IMR-90 (cell line): ENCODE results near the gene MTHFS. TPM values are rescaled to one million over a fixed set of nuclear protein-coding genes. Genes with fewer than 3 reads are reported as not detected.

Experiments
- ATAC-seq: fragments of 200-7000 bp; cut with Tn5 transposase; 2 replicates; pipeline ENCODE4 v1.9.1; 2020; ENCODE audit warnings: low read depth, mild to moderate bottlenecking, moderate library complexity
- BruUV-seq: library from RNA; stranded (reverse); fragments of 400-500 nt; replicated peaks from 2 replicates; lab custom pipeline; 2021; lab: Mats Ljungman, UMichigan
- CTCF ChIA-PET: fragments of 300-600 bp; formaldehyde crosslinking; extraction: SDS; loops from one replicate; lab custom pipeline; 2021; ENCODE audit warnings: antibody characterized with exemption; lab: Yijun Ruan, JAX
- POLR2A ChIA-PET: fragments of 300-600 bp; sonication (Branson Sonifier 250); formaldehyde crosslinking; loops from one replicate; lab custom pipeline; 2022; ENCODE audit warnings: antibody characterized with exemption; ENCODE audit not compliant: unreplicated experiment; lab: Charles Lee
- DNase-seq: peaks from one replicate; pipeline ENCODE4 v3.0.0; 2013
- H2AFZ ChIP-seq: replicated peaks from 2 replicates; pipeline ENCODE3; 2013; ENCODE audit warnings: low read length, mild to moderate bottlenecking; ENCODE audit not compliant: poor library complexity
- H2AK5ac ChIP-seq: 2 replicates; pipeline ENCODE4 v1.6.1; 2013; ENCODE audit warnings: low read depth, low read length, inconsistent platforms
- H2AK9ac ChIP-seq: replicated peaks from 2 replicates; pipeline ENCODE3; 2013; ENCODE audit warnings: mild to moderate bottlenecking, low read depth, low read length, moderate library complexity; ENCODE audit not compliant: poor library complexity
- H2BK120ac ChIP-seq: 2 replicates; pipeline ENCODE4 v1.6.1; 2013; ENCODE audit warnings: low read depth, low read length, inconsistent platforms
- H2BK15ac ChIP-seq: 3 replicates; pipeline ENCODE4 v1.6.1; 2013; ENCODE audit warnings: low read depth, low read length, inconsistent platforms
- H2BK20ac ChIP-seq: 2 replicates; pipeline ENCODE4 v1.6.1; 2013; ENCODE audit warnings: low read depth, mild to moderate bottlenecking, inconsistent platforms, low read length, moderate library complexity
- H2BK5ac ChIP-seq: 2 replicates; pipeline ENCODE4 v1.6.1; 2013; ENCODE audit warnings: mild to moderate bottlenecking, low read depth, low read length, inconsistent platforms; ENCODE audit not compliant: poor library complexity, severe bottlenecking
- H3K14ac ChIP-seq: replicated peaks from 2 replicates; pipeline ENCODE4 v1.6.1; 2013; ENCODE audit warnings: low read depth, low read length, inconsistent platforms
- H3K18ac ChIP-seq: 2 replicates; pipeline ENCODE4 v1.6.1; 2013; ENCODE audit warnings: low read depth, low read length, control low read depth
- H3K23ac ChIP-seq: 2 replicates; pipeline ENCODE4 v1.6.1; 2013; ENCODE audit warnings: low read depth, low read length, inconsistent platforms
- H3K27ac ChIP-seq: 2 replicates; pipeline ENCODE4 v1.5.1; 2013; ENCODE audit warnings: mild to moderate bottlenecking, control low read depth, low read length; ENCODE audit not compliant: insufficient read depth
- H3K27me3 ChIP-seq: 2 replicates; pipeline ENCODE4 v1.6.1; 2013; ENCODE audit warnings: low read length; ENCODE audit not compliant: control insufficient read depth, insufficient read depth
- H3K36me3 ChIP-seq: 2 replicates; pipeline ENCODE4 v1.6.1; 2013; ENCODE audit warnings: low read length, mixed read lengths; ENCODE audit not compliant: control insufficient read depth, insufficient read depth
- H3K4ac ChIP-seq: 2 replicates; pipeline ENCODE4 v1.6.1; 2013; ENCODE audit warnings: low read depth, low read length, inconsistent platforms
- H3K4me1 ChIP-seq: 2 replicates; pipeline ENCODE4 v1.6.1; 2013; ENCODE audit warnings: low read length, mixed read lengths; ENCODE audit not compliant: control insufficient read depth, insufficient read depth
- H3K4me2 ChIP-seq: 2 replicates; pipeline ENCODE4 v1.6.1; 2013; ENCODE audit warnings: low read depth, mild to moderate bottlenecking, control low read depth, low read length, moderate library complexity
- H3K4me3 ChIP-seq: 2 replicates; pipeline ENCODE4 v1.5.1; 2013; ENCODE audit warnings: low read depth, mild to moderate bottlenecking, control low read depth, low read length, moderate library complexity; ENCODE audit not compliant: insufficient read depth
- H3K56ac ChIP-seq: 2 replicates; pipeline ENCODE4 v1.6.1; 2013; ENCODE audit warnings: low read length, inconsistent platforms; ENCODE audit not compliant: insufficient read depth; ENCODE audit errors: extremely low read depth
- H3K79me1 ChIP-seq, 2 experiments: 2 replicates each; pipeline ENCODE4 v1.6.1; 2013; ENCODE audit warnings: low read length in 2 of 2, inconsistent platforms in 1 of 2, low read depth in 1 of 2
- H3K9ac ChIP-seq: 2 replicates; pipeline ENCODE4 v1.6.1; 2013; ENCODE audit warnings: low read depth, low read length, control low read depth
- H3K9me1 ChIP-seq: 2 replicates; pipeline ENCODE4 v1.6.1; 2013; ENCODE audit warnings: low read length, inconsistent platforms; ENCODE audit not compliant: insufficient read depth
- H3K9me3 ChIP-seq: 2 replicates; pipeline ENCODE4 v1.6.1; 2013; ENCODE audit warnings: low read length; ENCODE audit not compliant: control insufficient read depth, insufficient read depth
- H4K20me1 ChIP-seq: 2 replicates; pipeline ENCODE4 v1.6.1; 2013; ENCODE audit warnings: low read length, inconsistent platforms; ENCODE audit not compliant: insufficient read depth
- H4K5ac ChIP-seq: 2 replicates; pipeline ENCODE4 v1.6.1; 2013; ENCODE audit warnings: mild to moderate bottlenecking, low read depth, low read length, control low read depth
- H4K8ac ChIP-seq, 2 experiments: 2 replicates each; pipeline ENCODE4 v1.6.1; 2013; ENCODE audit warnings: low read depth in 2 of 2, low read length in 2 of 2, control low read depth in 1 of 2, inconsistent platforms in 1 of 2
- H4K91ac ChIP-seq: 2 replicates; pipeline ENCODE4 v1.6.1; 2013; ENCODE audit warnings: low read depth, low read length, inconsistent platforms; ENCODE audit not compliant: insufficient read depth
- BHLHE40 ChIP-seq: fragments of 150-350 bp; IDR thresholded peaks from 2 replicates; pipeline ENCODE4 v1.6.1; 2016; ENCODE audit warnings: mild to moderate bottlenecking, low read depth, low read length
- CEBPB ChIP-seq: IDR thresholded peaks from 2 replicates; pipeline ENCODE4 v1.6.1; 2012; ENCODE audit warnings: low read depth, low read length, improper control_type of control experiment
- CHD1 ChIP-seq: IDR thresholded peaks from 2 replicates; pipeline ENCODE4 v1.6.1; 2012; ENCODE audit warnings: low read depth, low read length, improper control_type of control experiment
- CTCF ChIP-seq: conservative IDR thresholded peaks from 2 replicates; pipeline ENCODE4 v1.5.1; 2012; ENCODE audit warnings: mild to moderate bottlenecking, low read depth, low read length, improper control_type of control experiment
- ELK1 ChIP-seq: fragments of 150-350 bp; IDR thresholded peaks from 2 replicates; pipeline ENCODE4 v1.6.1; 2016; ENCODE audit warnings: low read depth, mild to moderate bottlenecking, low read length, moderate library complexity, borderline replicate concordance
- FOS ChIP-seq: fragments of 150-350 bp; IDR thresholded peaks from 2 replicates; pipeline ENCODE4 v1.6.1; 2016; ENCODE audit warnings: low read depth, low read length
- MAFK ChIP-seq: IDR thresholded peaks from 2 replicates; pipeline ENCODE4 v1.6.1; 2012; ENCODE audit warnings: low read depth, low read length, improper control_type of control experiment
- MAZ ChIP-seq: IDR thresholded peaks from 2 replicates; pipeline ENCODE4 v1.6.1; 2012; ENCODE audit warnings: low read depth, mild to moderate bottlenecking, low read length, improper control_type of control experiment, moderate library complexity, borderline replicate concordance
- MXI1 ChIP-seq: IDR thresholded peaks from 2 replicates; pipeline ENCODE4 v1.6.1; 2012; ENCODE audit warnings: low read depth, mild to moderate bottlenecking, low read length, moderate library complexity, borderline replicate concordance
- NFE2L2 ChIP-seq: fragments of 150-350 bp; IDR thresholded peaks from 2 replicates; pipeline ENCODE4 v1.6.1; 2016; ENCODE audit warnings: low read depth, mild to moderate bottlenecking, low read length
- RCOR1 ChIP-seq: IDR thresholded peaks from 2 replicates; pipeline ENCODE4 v1.6.1; 2012; ENCODE audit warnings: mild to moderate bottlenecking, low read length, improper control_type of control experiment; ENCODE audit not compliant: insufficient replicate concordance
- RFX5 ChIP-seq: IDR thresholded peaks from 2 replicates; pipeline ENCODE4 v1.8.0; 2012; ENCODE audit warnings: low read depth, mild to moderate bottlenecking, low read length, moderate library complexity
- SMC3 ChIP-seq: fragments of 150-350 bp; IDR thresholded peaks from 2 replicates; pipeline ENCODE4 v1.6.1; 2016; ENCODE audit warnings: low read depth, mild to moderate bottlenecking, antibody characterized with exemption, low read length, moderate library complexity
- USF2 ChIP-seq: fragments of 150-350 bp; IDR thresholded peaks from 2 replicates; pipeline ENCODE4 v1.6.1; 2017; ENCODE audit warnings: mild to moderate bottlenecking, antibody characterized with exemption, low read length, low read depth
- WGBS, 2 experiments: methylation state at CpG; one replicate each; pipeline versions ENCODE4 v1.1.5 to v1.1.7; 2013; ENCODE audit warnings: missing lambda C conversion rate in 2 of 2; ENCODE audit not compliant: insufficient read length in 1 of 2; ENCODE audit errors: extremely low coverage in 2 of 2; 5-methylcytosine and 5-hydroxymethylcytosine counted together
- dilution Hi-C: fragments of 300-500 bp; cut with HindIII; formaldehyde crosslinking; loops from one replicate; pipeline ENCODE4 v1.14.3; 2018; ENCODE audit warnings: low sequenced_read_pairs; ENCODE audit not compliant: unreplicated experiment
- in situ Hi-C: fragments of 300-500 bp; cut with MboI; formaldehyde crosslinking; loops from 3 replicates; pipeline ENCODE4 v1.14.3; 2019; ENCODE audit warnings: low sequenced_read_pairs, inconsistent platforms, mixed read lengths
- intact Hi-C: fragments of 100-400 bp; cut with micrococcal nuclease; formaldehyde crosslinking; loops from 2 replicates; pipeline ENCODE4 v1.10.0; 2022
- polyA plus RNA-seq, 3 experiments: library from polyadenylated mRNA; depleted of rRNA; stranded (reverse); fragments of >200 nt; gene quantifications; 2 replicates each; pipeline ENCODE4 v1.2.3, GENCODE V29; 2012; ENCODE audit warnings: low replicate concordance in 1 of 3
- total RNA-seq: library from RNA; depleted of rRNA; stranded (reverse); fragments of >200 nt; gene quantifications from 2 replicates; pipeline ENCODE4 v1.2.3, GENCODE V29; 2012

The MTHFS gene
- total and polyA plus RNA-seq, 2 of the 4 experiments (the other 2 are of a cell fraction), result 5.5 to 6.3 TPM

- ATAC-seq (no peak), DNase-seq (no peak)
- Histone ChIP-seq H3K9ac (no peak overlapping the region), H2BK15ac (no peak overlapping the region), H2AK9ac (no peak overlapping the region), H4K5ac (no peak overlapping the region), H3K36me3 (no peaks in the 10 kb centered on the region), H3K23ac (no peak overlapping the region), H3K9me1 (no peaks in the 10 kb centered on the region), H2BK5ac (no peak overlapping the region), H3K56ac (no peak overlapping the region), H2AK5ac (no peak overlapping the region), H3K14ac (no peak overlapping the region), H2AFZ (no peak overlapping the region), H4K20me1 (no peaks in the 10 kb centered on the region), H3K18ac (no peak overlapping the region), H3K4ac (no peak overlapping the region), H2BK120ac (no peak overlapping the region), H3K79me1 (no peaks in the 10 kb centered on the region), H4K91ac (no peak overlapping the region), H3K9me3 (no peaks in the 10 kb centered on the region), H3K4me1 (no peaks in the 10 kb centered on the region), H3K4me2 (no peak overlapping the region), H3K27ac (no peak overlapping the region), H2BK20ac (no peak overlapping the region), H3K27me3 (no peaks in the 10 kb centered on the region), H3K4me3 (no peak overlapping the region), H4K8ac (no peak overlapping the region)
- dilution Hi-C loops (no loop called here), in situ Hi-C loops (no loop called here), intact Hi-C loops (no loop called here)
- BruUV-seq, result no TSS peak
- 86% methylated on average over 4 of the region's 4 CpGs; no CpG with 5 or more reads in 1 of the 2 experiments for WGBS, 2 experiments
- ChIA-PET CTCF (interaction anchor here (0.9 kb wide), 1 partner anchor 351 kb away, joined by 3 read pairs; no protein-coding TSS in a partner anchor), POLR2A (no interaction called here)
- no peak for TF ChIP-seq MXI1
- TF ChIP-seq NFE2L2, result no peak
- TF ChIP-seq CHD1, result no peak
- TF ChIP-seq SMC3, result no peak
- no peak for TF ChIP-seq CTCF
- no peak for TF ChIP-seq RFX5
- no peak for TF ChIP-seq MAFK
- TF ChIP-seq RCOR1, result no peak
- TF ChIP-seq USF2, result no peak
- no peak for TF ChIP-seq BHLHE40
- no peak for TF ChIP-seq ELK1
- no peak for TF ChIP-seq CEBPB
- TF ChIP-seq FOS, result no peak
- TF ChIP-seq MAZ, result no peak
Measured at GRCh38 chr15:79834495-79834894, 62.3 kb downstream of the MTHFS start.
